ENCODE results near the gene POLR3A.
"Not testable (repeated sequence)": the region's sequence is repeated elsewhere in the genome, so short reads cannot be mapped to it uniquely, and the experiment has no call there.

Gene POLR3A

GRCh38 chr10:78019264-78019663 is 10.1 kb downstream of the POLR3A start:
- no peak for DNase-seq

- DNase-seq: no peak
Observed at GRCh38 chr10:78017856-78018255, 11.5 kb downstream of the POLR3A start.

GRCh38 chr10:78015546-78015945 is 13.8 kb downstream of the POLR3A start:
- no peak for DNase-seq

- DNase-seq: no peak
Observed at GRCh38 chr10:78013564-78013963, 15.8 kb downstream of the POLR3A start.

GRCh38 chr10:78011065-78011464 is 18.2 kb downstream of the POLR3A start:
- no peak for DNase-seq

GRCh38 chr10:78010278-78010677 is 19.0 kb downstream of the POLR3A start:
- no peak for DNase-seq

- no peak for DNase-seq
Observed at GRCh38 chr10:78009662-78010061, 19.7 kb downstream of the POLR3A start.

GRCh38 chr10:78007172-78007571 is 22.1 kb downstream of the POLR3A start:
- DNase-seq: no peak

- DNase-seq: no peak
Observed at GRCh38 chr10:78004215-78005026, 24.9 kb downstream of the POLR3A start.

GRCh38 chr10:78002541-78003288 is 26.6 kb downstream of the POLR3A start:
- DNase-seq: no peak

GRCh38 chr10:78000956-78001472 is 28.3 kb downstream of the POLR3A start:
- no peak for DNase-seq

- no peak for DNase-seq
Observed at GRCh38 chr10:78000206-78000605, 29.1 kb downstream of the POLR3A start.

- not testable (repeated sequence) for DNase-seq
Observed at GRCh38 chr10:77998780-77999179, 30.5 kb downstream of the POLR3A start.

- DNase-seq: no peak
Observed at GRCh38 chr10:77993620-77994019, 35.7 kb downstream of the POLR3A start.

- no peak for DNase-seq
Observed at GRCh38 chr10:77989081-77989724, 40.1 kb downstream of the POLR3A start.

- DNase-seq: no peak
Observed at GRCh38 chr10:77987671-77988255, 41.6 kb downstream of the POLR3A start.

- no peak for DNase-seq
Observed at GRCh38 chr10:77984986-77985385, 44.3 kb downstream of the POLR3A start.

GRCh38 chr10:77983384-77984341 is 45.7 kb downstream of the POLR3A start:
- DNase-seq: peak; percentile 63

- no peak for DNase-seq
Observed at GRCh38 chr10:77981281-77981680, 48.0 kb downstream of the POLR3A start.

- no peak for DNase-seq
Observed at GRCh38 chr10:77979221-77979620, 50.1 kb downstream of the POLR3A start.

GRCh38 chr10:77978360-77978759 is 51.0 kb downstream of the POLR3A start:
- DNase-seq: no peak

- DNase-seq: no peak
Observed at GRCh38 chr10:77977934-77978333, 51.4 kb downstream of the POLR3A start.

Measured in fibroblast of skin of abdomen (primary cell).